B cell (primary cell): ENCODE data around the gene SDK1. TPM values are rescaled to one million over a fixed set of nuclear protein-coding genes. Genes with fewer than 3 reads are reported as not detected.
"Not testable (repeated sequence)": the region's sequence is repeated elsewhere in the genome, so short reads cannot be mapped to it uniquely, and the experiment has no call there.

Source experiments
- ATAC-seq: fragments of 200-7000 bp; cut with Tn5 transposase; one replicate; pipeline ENCODE4 v1.10.0; 2021; ENCODE audit warnings: low read depth, mild to moderate bottlenecking, moderate number of reproducible peaks, moderate library complexity
- CTCF ChIA-PET: fragments of 350-600 bp; sonication (Branson Sonifier 250); formaldehyde crosslinking; loops from one replicate; lab custom pipeline; 2021; ENCODE audit warnings: antibody characterized with exemption, inconsistent platforms; lab: Charles Lee
- POLR2A ChIA-PET: fragments of 350-600 bp; sonication (Branson Sonifier 250); formaldehyde crosslinking; loops from one replicate; lab custom pipeline; 2021; ENCODE audit warnings: antibody characterized with exemption; lab: Charles Lee
- DNase-seq: peaks from one replicate; pipeline ENCODE4 v3.0.0; 2013
- H2AFZ ChIP-seq: 2 replicates; pipeline ENCODE4 v1.6.1; 2012; ENCODE audit warnings: mild to moderate bottlenecking, low read depth, low read length; ENCODE audit not compliant: insufficient read depth, poor library complexity, severe bottlenecking
- H3K27ac ChIP-seq, 2 donors: 1 replicate in 1 of 2; 2 replicates in 1 of 2; pipeline ENCODE4 v1.5.1; 2012 to 2013; ENCODE audit warnings: low read length in 2 of 2, mild to moderate bottlenecking in 2 of 2, moderate library complexity in 1 of 2
- H3K27me3 ChIP-seq, 4 experiments: fragments of 200-600 bp in 1 of 4; sonication (generic) in 1 of 4; replicated peaks in 1 of 4; 1 replicate in 2 of 4; 2 replicates in 2 of 4; pipeline versions ENCODE4 v1.6.1 to v1.7.0; 2013 to 2016; ENCODE audit warnings: low read length in 3 of 4, mild to moderate bottlenecking in 2 of 4, mixed read lengths in 1 of 4, moderate library complexity in 1 of 4; ENCODE audit not compliant: insufficient read depth in 4 of 4, control insufficient read depth in 3 of 4; ENCODE audit errors: control extremely low read depth in 1 of 4
- H3K36me3 ChIP-seq, 2 experiments: replicated peaks in 1 of 2; 1 replicate in 1 of 2; 2 replicates in 1 of 2; pipeline versions ENCODE4 v1.6.1 to v1.7.1; 2013; ENCODE audit warnings: low read length in 1 of 2; ENCODE audit not compliant: insufficient read depth in 2 of 2, control insufficient read depth in 1 of 2; ENCODE audit errors: control extremely low read depth in 1 of 2, extremely low read depth in 1 of 2
- H3K4me1 ChIP-seq, 2 donors: fragments of 200-600 bp in 1 of 2; sonication (generic) in 1 of 2; 1 replicate in 1 of 2; 2 replicates in 1 of 2; pipeline versions ENCODE4 v1.5.1 to v1.6.1; 2013 to 2017; ENCODE audit warnings: low read length in 2 of 2; ENCODE audit not compliant: control insufficient read depth in 2 of 2, insufficient read depth in 2 of 2
- H3K4me2 ChIP-seq: replicated peaks from 2 replicates; pipeline ENCODE3; 2012; ENCODE audit warnings: mild to moderate bottlenecking, low read depth, low read length; ENCODE audit not compliant: poor library complexity, severe bottlenecking
- H3K4me3 ChIP-seq, 5 experiments: fragments of 200-600 bp in 1 of 5; sonication (generic) in 1 of 5; 1 replicate in 3 of 5; 2 replicates in 2 of 5; pipeline versions ENCODE4 v1.5.1 to v1.7.0; 2011 to 2016; ENCODE audit warnings: low read length in 4 of 5, mild to moderate bottlenecking in 4 of 5, low read depth in 2 of 5, control low read depth in 1 of 5, moderate library complexity in 1 of 5; ENCODE audit not compliant: insufficient read depth in 1 of 5; ENCODE audit errors: control extremely low read depth in 1 of 5, extremely low read depth in 1 of 5
- H3K79me2 ChIP-seq: fragments of 200-600 bp; sonication (generic); one replicate; pipeline ENCODE4 v1.6.0; 2016; ENCODE audit warnings: low read length; ENCODE audit not compliant: control insufficient read depth, insufficient read depth
- H3K9ac ChIP-seq: fragments of 200-600 bp; sonication (generic); 2 replicates; pipeline ENCODE4 v1.6.1; 2017; ENCODE audit warnings: mild to moderate bottlenecking, low read length, moderate library complexity
- H3K9me3 ChIP-seq, 3 donors: one replicate each; pipeline versions ENCODE4 v1.6.1 to v1.7.1; 2013; ENCODE audit warnings: low read length in 2 of 3; ENCODE audit not compliant: control insufficient read depth in 2 of 3, insufficient read depth in 1 of 3; ENCODE audit errors: control extremely low read depth in 1 of 3
- H4K20me1 ChIP-seq: 2 replicates; pipeline ENCODE4 v1.6.0; 2012; ENCODE audit warnings: mild to moderate bottlenecking, low read length; ENCODE audit not compliant: insufficient read depth, control insufficient read depth, poor library complexity, severe bottlenecking
- H3K27ac Mint-ChIP-seq: one replicate; pipeline ENCODE4 v1.8.0; 2021; ENCODE audit warnings: mixed read lengths
- H3K27me3 Mint-ChIP-seq: one replicate; pipeline ENCODE4 v1.8.0; 2021; ENCODE audit warnings: mixed read lengths
- H3K4me1 Mint-ChIP-seq: one replicate; pipeline ENCODE4 v1.8.0; 2021; ENCODE audit warnings: mixed read lengths
- H3K4me3 Mint-ChIP-seq: one replicate; pipeline ENCODE4 v1.8.0; 2021; ENCODE audit warnings: mixed read lengths
- H3K9me3 Mint-ChIP-seq: one replicate; pipeline ENCODE4 v1.8.0; 2022; ENCODE audit warnings: mixed read lengths; ENCODE audit not compliant: insufficient read depth
- CTCF ChIP-seq: fragments of 200-600 bp; IDR thresholded peaks from one replicate; pipeline ENCODE4 v1.8.0; 2022; ENCODE audit warnings: antibody characterized with exemption, mild to moderate bottlenecking
- EZH2 ChIP-seq: IDR thresholded peaks from 2 replicates; pipeline ENCODE4 v1.6.1; 2012; ENCODE audit warnings: borderline replicate concordance, low read depth, mild to moderate bottlenecking, moderate library complexity, low read length; ENCODE audit not compliant: insufficient read depth, poor library complexity, severe bottlenecking
- WGBS: methylation state at CpG from one replicate; pipeline ENCODE4 v1.1.5; 2013; ENCODE audit warnings: missing lambda C conversion rate; ENCODE audit not compliant: insufficient coverage; 5-methylcytosine and 5-hydroxymethylcytosine counted together
- intact Hi-C: fragments of 100-400 bp; cut with micrococcal nuclease; formaldehyde crosslinking; loops from one replicate; pipeline ENCODE4 v1.10.0; 2022
- polyA plus RNA-seq: library from polyadenylated mRNA; depleted of rRNA; stranded (reverse); fragments of >200 nt; gene quantifications from 2 replicates; pipeline ENCODE4 v1.2.3, GENCODE V29; 2012
- total RNA-seq, 2 donors: library from RNA; stranded (reverse); fragments of 120-200 nt in 1 of 2; gene quantifications; 1 replicate in 1 of 2; 2 replicates in 1 of 2; pipeline versions ENCODE4 v1.2.3 to v1.2.4, GENCODE V29; 2013 to 2022

SDK1 gene
- total and polyA plus RNA-seq, 2 donors (not counting 1 experiment from before 2014, with no cell fraction given), result 0.73 to 2.0 TPM

GRCh38 chr7:3937605-3938004, 636.6 kb downstream of the SDK1 start:
- no peak overlapping the region for H3K4me3 Mint-ChIP-seq
- H3K27me3 Mint-ChIP-seq, result peaks cover 16% of the 10 kb centered on the region
- no peak overlapping the region for H3K9ac ChIP-seq
- ATAC-seq, result no peak
- H3K9me3 ChIP-seq, result peaks cover 0 to 22% (median 0%) of the 10 kb centered on the region in 3 donors
- no peak overlapping the region for H3K27ac Mint-ChIP-seq
- H2AFZ ChIP-seq, result no peak overlapping the region
- H3K4me3 ChIP-seq, result no peak overlapping the region
- H3K36me3 ChIP-seq, result no peaks in the 10 kb centered on the region
- H3K79me2 ChIP-seq, result no peaks in the 10 kb centered on the region
- H3K27ac ChIP-seq, result no peak overlapping the region
- POLR2A ChIA-PET, result no interaction called here
- peaks cover 3% of the 10 kb centered on the region for H3K9me3 Mint-ChIP-seq
- DNase-seq, result no peak
- intact Hi-C loops, result no loop called here
- H3K4me2 ChIP-seq, result no peak overlapping the region
- CTCF ChIA-PET, result no interaction called here
- H3K4me1 ChIP-seq, result no peaks in the 10 kb centered on the region
- no peaks in the 10 kb centered on the region for H3K4me1 Mint-ChIP-seq
- H4K20me1 ChIP-seq, result no peaks in the 10 kb centered on the region
- no peaks in the 10 kb centered on the region for H3K27me3 ChIP-seq
- no peak for TF ChIP-seq EZH2
- no peak for TF ChIP-seq CTCF
- WGBS, result 93% methylated on average over 14 of the region's 14 CpGs

DNA sequence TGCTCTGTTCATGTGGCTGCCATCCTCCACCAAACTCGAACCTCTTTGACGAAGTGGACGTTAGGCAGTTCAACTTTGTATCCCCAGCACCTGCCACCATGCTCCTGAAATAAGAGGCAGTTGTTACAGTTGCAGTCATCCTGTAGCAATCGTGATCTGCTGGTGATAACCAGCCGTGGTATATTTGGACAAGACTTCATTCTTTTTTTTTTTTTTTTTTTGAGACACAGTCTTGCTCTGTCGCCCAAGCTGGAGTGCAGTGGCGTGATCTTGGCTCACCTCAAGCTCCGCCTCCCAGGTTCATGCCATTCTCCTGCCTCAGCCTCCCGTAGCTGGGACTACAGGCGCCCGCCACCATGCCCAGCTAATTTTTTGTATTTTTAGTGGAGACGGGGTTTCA, 640.7 kb downstream of the SDK1 start:
- H3K36me3 ChIP-seq, H3K4me3 ChIP-seq, DNase-seq, H3K27ac ChIP-seq, H4K20me1 ChIP-seq, ATAC-seq, H3K4me3 Mint-ChIP-seq, intact Hi-C loops, H3K27me3 ChIP-seq, H3K4me2 ChIP-seq, POLR2A ChIA-PET, H3K4me1 Mint-ChIP-seq, H3K9ac ChIP-seq, H3K27ac Mint-ChIP-seq, H3K79me2 ChIP-seq, CTCF ChIA-PET, H2AFZ ChIP-seq, H3K9me3 Mint-ChIP-seq, H3K4me1 ChIP-seq: not testable (repeated sequence)
- peaks cover 0 to 21% (median 4%) of the 10 kb centered on the region in 3 donors for H3K9me3 ChIP-seq
- H3K27me3 Mint-ChIP-seq, result peaks cover 26% of the 10 kb centered on the region
- WGBS, result 85% methylated on average over 10 of the region's 12 CpGs
